Retinal pigment epithelial cell (primary cell): ENCODE results near the gene DEXI.

Experiments
- DNase-seq: peaks from one replicate; pipeline ENCODE4 v3.0.0-alpha.2; 2010; ENCODE audit warnings: low read depth
- H3K4me3 ChIP-seq: 2 replicates; pipeline ENCODE4 v1.5.1; 2011; ENCODE audit warnings: mild to moderate bottlenecking, low read length, control low read depth, moderate library complexity
- CTCF ChIP-seq: conservative IDR thresholded peaks from 2 replicates; pipeline ENCODE4 v1.5.1; 2011; ENCODE audit warnings: low read depth, low read length, control low read depth, inconsistent platforms

DEXI gene

GRCh38 chr16:10936272-10936984 lies 5.8 kb downstream of the DEXI start:
- no peak overlapping the region for H3K4me3 ChIP-seq
- TF ChIP-seq CTCF, result no peak
- DNase-seq, result no peak

- no peak for DNase-seq
- H3K4me3 ChIP-seq, result no peak overlapping the region
- no peak for TF ChIP-seq CTCF
Measured at GRCh38 chr16:10935226-10935915, 6.9 kb downstream of the DEXI start.

GRCh38 chr16:10934325-10935107 lies 7.8 kb downstream of the DEXI start:
- no peak for TF ChIP-seq CTCF
- no peak for DNase-seq
- no peak overlapping the region for H3K4me3 ChIP-seq

- DNase-seq, result no peak
- no peak overlapping the region for H3K4me3 ChIP-seq
- TF ChIP-seq CTCF, result no peak
Measured at GRCh38 chr16:10933865-10934264, 8.4 kb downstream of the DEXI start.

- no peak for DNase-seq
- H3K4me3 ChIP-seq, result no peak overlapping the region
- no peak for TF ChIP-seq CTCF
Measured at GRCh38 chr16:10932959-10933710, 9.1 kb downstream of the DEXI start.

GRCh38 chr16:10931977-10932632 lies 10.2 kb downstream of the DEXI start:
- no peak overlapping the region for H3K4me3 ChIP-seq
- DNase-seq, result no peak
- no peak for TF ChIP-seq CTCF
